GM18520 (cell line): ENCODE data around the gene TPCN1.
"Not testable (repeated sequence)": the region's sequence is repeated elsewhere in the genome, so short reads cannot be mapped to it uniquely, and the experiment has no call there.

Experiments
- ATAC-seq: cut with Tn5 transposase; IDR thresholded peaks from one replicate; pipeline ENCODE4 v1.9.1; 2021; ENCODE audit not compliant: unreplicated experiment

TPCN1 gene

GRCh38 chr12:113196582-113196981 lies 24.7 kb upstream of the TPCN1 start:
- no peak for ATAC-seq

GRCh38 chr12:113196990-113197389 lies 24.3 kb upstream of the TPCN1 start:
- no peak for ATAC-seq

GRCh38 chr12:113197518-113198077 lies 23.7 kb upstream of the TPCN1 start:
- no peak for ATAC-seq

GRCh38 chr12:113198296-113198695 lies 23.0 kb upstream of the TPCN1 start:
- no peak for ATAC-seq

- no peak for ATAC-seq
Observed at GRCh38 chr12:113200021-113200797, 21.1 kb upstream of the TPCN1 start.

- ATAC-seq, result no peak
Observed at GRCh38 chr12:113201187-113202177, 19.8 kb upstream of the TPCN1 start.

GRCh38 chr12:113202300-113203075 lies 18.8 kb upstream of the TPCN1 start:
- no peak for ATAC-seq

- ATAC-seq, result no peak
Observed at GRCh38 chr12:113203852-113204760, 17.2 kb upstream of the TPCN1 start.

GRCh38 chr12:113204804-113205203 lies 16.5 kb upstream of the TPCN1 start:
- ATAC-seq, result no peak

- ATAC-seq, result not testable (repeated sequence)
Observed at GRCh38 chr12:113206802-113207201, 14.5 kb upstream of the TPCN1 start.

- ATAC-seq, result no peak
Observed at GRCh38 chr12:113207613-113208040, 13.6 kb upstream of the TPCN1 start.

GRCh38 chr12:113208041-113208934 lies 13.0 kb upstream of the TPCN1 start:
- ATAC-seq, result peak; percentile 73

- no peak for ATAC-seq
Observed at GRCh38 chr12:113211160-113211559, 10.1 kb upstream of the TPCN1 start.

- peak; percentile 52 for ATAC-seq
Observed at GRCh38 chr12:113214895-113215400, 6.3 kb upstream of the TPCN1 start.

- no peak for ATAC-seq
Observed at GRCh38 chr12:113216027-113216426, 5.2 kb upstream of the TPCN1 start.

GRCh38 chr12:113220593-113221180 lies 577 bp upstream of the TPCN1 start:
- no peak for ATAC-seq

- ATAC-seq, result no peak
Observed at GRCh38 chr12:113221997-113222729, 899 bp downstream of the TPCN1 start.
